HG02970 (cell line): ENCODE data around the gene GMPR2.

Source experiments
- ATAC-seq: cut with Tn5 transposase; IDR thresholded peaks from one replicate; pipeline ENCODE4 v1.9.1; 2021; ENCODE audit warnings: mild to moderate bottlenecking, moderate library complexity, moderate number of reproducible peaks; ENCODE audit not compliant: unreplicated experiment, low FRiP score

GMPR2 gene

DNA sequence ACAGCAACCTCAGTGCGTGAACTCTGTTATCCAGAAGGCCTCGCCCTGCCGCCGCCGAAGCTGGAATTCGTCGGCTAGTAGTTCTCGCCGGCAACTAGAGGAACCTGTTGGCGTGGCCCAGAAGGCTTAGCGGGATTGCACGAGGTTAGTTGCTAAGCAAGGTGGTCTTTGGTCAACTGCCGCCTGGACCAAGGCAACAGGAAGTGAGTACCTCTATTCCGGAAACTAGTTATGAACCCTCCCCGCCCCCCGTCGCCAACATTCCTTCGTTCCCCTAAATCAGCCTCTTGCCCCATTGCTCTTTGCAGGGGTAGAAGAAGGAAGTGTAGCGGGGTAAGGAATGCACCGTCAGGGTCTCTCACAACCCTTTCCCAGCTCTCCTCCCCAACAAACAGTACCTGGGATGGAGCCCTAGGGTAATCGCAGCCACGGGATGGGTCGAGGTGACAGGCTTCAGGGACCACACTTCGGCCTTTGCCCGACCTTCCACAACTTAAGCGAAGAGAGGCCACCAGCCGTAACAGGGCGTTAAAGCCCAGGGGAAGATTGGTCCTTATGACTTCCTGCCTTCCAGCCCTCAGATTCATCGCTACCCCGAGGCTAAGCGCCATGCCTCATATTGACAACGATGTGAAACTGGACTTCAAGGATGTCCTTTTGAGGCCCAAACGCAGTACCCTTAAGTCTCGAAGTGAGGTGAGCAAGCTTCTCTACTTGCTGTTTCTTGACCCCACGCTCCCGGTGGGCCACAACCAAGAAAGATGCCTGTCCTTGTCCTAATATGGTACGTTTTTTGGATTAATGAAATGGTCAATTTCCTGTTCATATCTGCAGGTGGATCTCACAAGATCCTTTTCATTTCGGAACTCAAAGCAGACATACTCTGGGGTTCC lies at the start of gene GMPR2:
TSS of gene GMPR2 (plus strand) at position 285 of the 893 bp plus-strand sequence. CDS start at position 610, 325 bp downstream.
- ATAC-seq, result peak; percentile 45

DNA sequence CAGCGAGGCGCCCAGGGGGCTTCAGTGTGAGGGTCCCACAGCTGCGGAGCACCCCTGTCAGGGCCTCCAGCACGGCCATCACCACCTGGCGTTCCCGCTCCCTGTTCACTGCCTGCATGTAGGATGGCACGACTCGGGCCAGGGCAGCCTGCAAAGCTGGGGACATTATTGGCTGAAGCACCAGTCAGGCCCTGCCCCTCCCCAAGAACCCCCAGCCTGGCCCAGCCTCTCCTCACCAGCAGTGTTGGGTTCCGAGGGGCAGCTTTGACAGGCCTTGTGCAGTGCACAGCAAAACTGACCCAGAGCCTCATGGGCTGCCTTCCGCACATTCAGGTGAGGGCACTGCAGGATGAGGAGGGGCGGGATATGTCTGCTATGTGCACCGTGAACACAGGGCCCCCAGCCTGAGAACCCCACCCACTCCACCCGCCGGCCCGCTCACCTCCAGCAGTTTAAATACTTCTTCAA lies 49.7 kb upstream of the GMPR2 start:
- ATAC-seq, result no peak

- ATAC-seq, result no peak
Measured at GRCh38 chr14:24184104-24184970, 48.4 kb upstream of the GMPR2 start.

- no peak for ATAC-seq
Measured at GRCh38 chr14:24185026-24185425, 47.7 kb upstream of the GMPR2 start.

DNA sequence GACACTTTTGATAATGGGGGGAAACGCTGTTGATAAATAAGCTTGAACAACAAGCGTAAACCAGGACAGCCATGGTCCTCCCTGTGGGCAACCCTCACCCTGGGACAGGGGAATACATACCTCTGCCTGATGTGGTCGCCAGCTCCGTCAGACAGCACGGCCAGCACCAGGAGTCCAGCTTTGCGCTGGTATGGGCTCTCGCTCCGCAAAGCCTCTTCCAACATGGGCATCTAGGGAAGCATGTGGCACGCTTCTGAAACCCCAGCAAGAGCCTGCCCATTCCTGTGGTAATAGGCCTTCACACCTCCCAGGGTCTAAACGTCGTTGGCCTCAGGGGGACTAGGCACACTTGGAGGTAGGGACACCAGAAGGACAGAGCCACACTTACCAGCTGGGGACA lies 47.0 kb upstream of the GMPR2 start:
- ATAC-seq, result no peak

- no peak for ATAC-seq
Measured at GRCh38 chr14:24186831-24187538, 45.7 kb upstream of the GMPR2 start.

DNA sequence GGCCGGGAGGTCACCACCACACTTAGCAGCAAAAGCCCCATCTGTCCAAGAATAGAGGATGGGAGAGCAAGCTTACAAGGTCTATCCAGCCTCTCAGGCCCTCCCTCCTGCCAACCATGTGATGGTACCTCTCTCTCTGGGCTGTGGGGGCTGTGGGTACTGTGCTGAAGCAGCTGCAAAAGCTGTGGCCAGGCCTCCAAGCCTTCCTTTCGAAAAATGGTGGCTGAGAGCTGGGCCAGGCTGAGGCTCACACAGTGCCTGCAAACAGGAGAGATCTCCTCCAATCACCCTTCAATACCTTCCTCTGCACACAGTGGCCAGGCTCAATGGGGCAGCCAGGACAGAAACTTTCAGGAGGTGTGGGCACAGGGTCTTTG lies 45.2 kb upstream of the GMPR2 start:
- ATAC-seq, result no peak

DNA sequence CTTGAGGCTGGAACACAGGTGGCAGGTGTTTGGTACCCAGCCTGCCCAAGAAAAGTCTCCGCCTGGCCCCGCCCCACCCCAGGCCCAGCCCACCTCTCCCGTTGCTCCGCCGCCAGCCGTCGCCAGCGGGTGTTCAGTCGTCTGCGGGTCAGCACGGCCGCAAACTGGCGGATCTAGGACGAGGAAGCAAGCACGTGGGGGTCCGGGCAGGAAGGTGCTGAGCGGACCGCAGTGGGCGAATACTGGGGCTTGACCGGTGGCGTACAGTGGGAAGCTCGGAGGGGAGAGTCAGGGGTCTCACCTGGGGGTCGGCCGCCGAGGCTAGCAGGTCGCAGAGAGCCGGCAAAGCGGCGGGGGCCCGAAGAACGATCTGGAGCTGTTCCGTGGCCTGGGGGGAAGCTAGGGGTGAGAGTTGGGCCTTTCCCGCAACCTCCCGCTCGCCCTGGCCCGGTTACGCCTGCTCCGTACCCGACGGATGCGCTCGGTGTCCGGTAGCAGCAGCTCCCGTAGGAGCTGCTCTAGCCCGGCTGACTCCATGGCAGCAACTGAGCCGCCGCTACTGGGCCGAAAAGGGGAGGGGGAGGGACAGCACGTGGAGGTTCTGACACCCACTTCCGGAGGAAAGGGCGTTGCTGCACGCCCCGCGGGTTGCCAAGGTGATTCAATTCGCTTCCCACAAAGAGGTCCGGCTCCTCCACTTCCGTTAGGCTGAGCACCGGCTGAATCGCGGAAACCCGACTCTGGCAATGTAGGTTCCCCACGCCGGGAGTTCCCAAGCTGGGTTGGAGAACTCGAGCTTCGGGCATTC lies 44.3 kb upstream of the GMPR2 start, which contains the start of gene IPO4:
TSS of gene IPO4 (minus strand) at position 566 of the 808 bp plus-strand sequence. CDS start at position 537, 29 bp downstream.
- peak; percentile 89 for ATAC-seq

DNA sequence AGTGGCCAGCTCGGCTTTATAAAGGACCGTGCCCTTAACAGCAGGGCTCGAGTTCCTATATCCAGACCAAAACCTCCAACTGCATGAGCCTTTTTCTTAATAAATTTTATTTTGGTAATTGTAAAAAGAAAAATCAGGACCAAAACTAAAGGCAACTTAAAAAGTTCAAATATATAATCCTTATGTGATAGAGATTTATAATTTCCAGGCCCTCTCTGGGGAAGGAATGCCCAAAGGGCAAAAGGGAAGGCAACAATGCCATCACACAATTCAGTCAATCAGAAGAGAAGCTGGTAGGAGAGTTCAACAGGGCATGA lies 43.7 kb upstream of the GMPR2 start:
- no peak for ATAC-seq

DNA sequence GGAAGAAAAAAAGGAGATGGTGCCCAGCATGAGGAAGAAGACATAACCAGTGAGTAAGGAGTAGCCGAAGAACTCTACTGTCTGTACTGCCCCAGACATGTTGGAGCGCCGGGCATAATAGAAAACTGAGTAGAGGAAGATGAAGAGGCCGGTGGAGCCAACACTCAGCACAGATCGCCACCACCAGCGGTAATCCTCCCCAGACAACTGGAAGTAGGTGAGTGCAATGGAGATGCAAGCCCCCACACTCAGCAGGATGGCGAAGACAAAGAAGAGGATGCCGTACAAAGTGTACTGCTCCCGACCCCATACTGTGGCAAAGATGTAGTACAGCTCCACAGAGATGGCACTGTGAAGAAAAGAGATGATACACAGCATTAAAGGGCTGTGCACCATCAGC lies 43.3 kb upstream of the GMPR2 start:
- ATAC-seq, result no peak

DNA sequence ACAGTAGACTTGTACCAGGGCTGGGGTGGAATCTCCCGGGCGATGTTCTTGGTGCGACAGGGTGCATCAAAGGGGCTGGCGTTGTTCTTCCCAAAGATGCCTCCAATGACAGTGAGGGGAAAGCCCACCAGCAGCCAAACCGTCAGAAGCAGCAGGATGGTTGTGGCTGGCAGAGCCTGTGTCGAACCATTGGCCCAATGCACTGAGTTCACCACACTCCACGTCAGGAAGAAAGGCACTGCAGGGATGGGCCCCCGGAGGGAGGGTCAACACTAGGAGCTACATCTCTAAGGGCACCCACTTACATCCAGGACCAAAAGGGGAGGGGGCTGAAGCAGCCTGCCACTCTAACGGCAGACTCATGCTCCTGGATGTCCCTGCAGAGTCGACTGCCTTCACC lies 42.3 kb upstream of the GMPR2 start:
- no peak for ATAC-seq

DNA sequence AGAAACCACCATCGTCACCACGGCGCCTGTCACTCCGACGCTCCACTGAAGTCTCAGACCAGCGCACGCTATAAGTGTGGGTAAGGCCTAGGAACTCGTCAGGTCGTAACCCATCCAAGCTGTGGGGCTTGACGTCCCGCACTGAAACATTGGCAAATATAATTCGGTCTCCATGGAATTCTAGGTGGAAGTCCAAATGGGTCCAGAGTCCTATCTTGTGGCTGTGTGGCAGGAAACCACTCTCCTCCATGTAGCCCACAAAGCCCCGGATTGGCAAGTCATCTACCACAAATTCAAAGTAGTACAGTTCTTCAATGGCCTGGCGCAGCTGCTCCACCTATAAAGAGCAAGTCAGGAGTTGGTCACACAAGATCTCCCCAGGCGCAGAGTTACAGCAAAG lies 39.8 kb upstream of the GMPR2 start:
- no peak for ATAC-seq

- no peak for ATAC-seq
Measured at GRCh38 chr14:24194186-24194872, 38.4 kb upstream of the GMPR2 start.

- no peak for ATAC-seq
Measured at GRCh38 chr14:24194873-24195185, 37.9 kb upstream of the GMPR2 start.

GRCh38 chr14:24195186-24196070 lies 37.3 kb upstream of the GMPR2 start, which contains the start of gene TM9SF1:
Gene TM9SF1, minus strand, starts transcription at chr14:24195441. Its CDS starts 422 bp downstream, at chr14:24195019.
- ATAC-seq, result peak; percentile 66

- ATAC-seq, result peak; percentile 26
Measured at GRCh38 chr14:24196071-24197055, 36.4 kb upstream of the GMPR2 start.

GRCh38 chr14:24197056-24197450 lies 35.7 kb upstream of the GMPR2 start:
- ATAC-seq, result no peak
